Fibroblast of lung (primary cell): Measurements from ENCODE around the gene UCKL1. TPM values are rescaled to one million over a fixed set of nuclear protein-coding genes. Genes with fewer than 3 reads are reported as not detected.

ENCODE experiments used
- DNase-seq, 2 donors: peaks; one replicate each; pipeline versions ENCODE4 v3.0.0 to v3.0.0-alpha.2; 2010; ENCODE audit warnings: low read depth in 2 of 2
- H2AFZ ChIP-seq: 2 replicates; pipeline ENCODE4 v1.5.1; 2012; ENCODE audit warnings: low read length, control low read depth, inconsistent platforms
- H3K27ac ChIP-seq: 2 replicates; pipeline ENCODE4 v1.5.1; 2011; ENCODE audit warnings: low read length, control low read depth; ENCODE audit not compliant: insufficient read depth
- H3K27me3 ChIP-seq: 2 replicates; pipeline ENCODE4 v1.5.1; 2011; ENCODE audit warnings: mild to moderate bottlenecking, low read length; ENCODE audit not compliant: control insufficient read depth, insufficient read depth
- H3K36me3 ChIP-seq: 2 replicates; pipeline ENCODE4 v1.5.1; 2011; ENCODE audit warnings: low read length; ENCODE audit not compliant: control insufficient read depth, insufficient read depth
- H3K4me1 ChIP-seq: 2 replicates; pipeline ENCODE4 v1.5.1; 2011; ENCODE audit warnings: low read length; ENCODE audit not compliant: control insufficient read depth, insufficient read depth; ENCODE audit errors: extremely low read depth
- H3K4me2 ChIP-seq: 2 replicates; pipeline ENCODE4 v1.5.1; 2011; ENCODE audit warnings: low read length, control low read depth; ENCODE audit not compliant: insufficient read depth; ENCODE audit errors: extremely low read depth
- H3K4me3 ChIP-seq, 4 experiments: fragments of 200-600 bp in 1 of 4; sonication (generic) in 1 of 4; replicated peaks in 1 of 4; 2 replicates each; pipeline ENCODE4 v1.5.1; 2011 to 2016; ENCODE audit warnings: low read length in 4 of 4, low read depth in 3 of 4, mild to moderate bottlenecking in 3 of 4, control low read depth in 2 of 4, inconsistent platforms in 1 of 4, mixed read lengths in 1 of 4; ENCODE audit not compliant: insufficient read depth in 1 of 4; ENCODE audit errors: control extremely low read depth in 1 of 4
- H3K79me2 ChIP-seq: 2 replicates; pipeline ENCODE4 v1.5.1; 2012; ENCODE audit warnings: mild to moderate bottlenecking, low read length, inconsistent platforms; ENCODE audit not compliant: control insufficient read depth, insufficient read depth
- H3K9ac ChIP-seq: 2 replicates; pipeline ENCODE4 v1.5.1; 2011; ENCODE audit warnings: mild to moderate bottlenecking, low read length, control low read depth; ENCODE audit not compliant: insufficient read depth
- H3K9me3 ChIP-seq: 2 replicates; pipeline ENCODE4 v1.5.1; 2012; ENCODE audit warnings: low read depth, low read length; ENCODE audit not compliant: control insufficient read depth, insufficient read depth
- H4K20me1 ChIP-seq: 2 replicates; pipeline ENCODE4 v1.5.1; 2011; ENCODE audit warnings: low read length; ENCODE audit not compliant: control insufficient read depth, insufficient read depth; ENCODE audit errors: extremely low read depth
- EZH2 ChIP-seq: IDR thresholded peaks from 2 replicates; pipeline ENCODE4 v1.5.1; 2012; ENCODE audit warnings: low read length, control low read depth, mild to moderate bottlenecking; ENCODE audit errors: missing control alignments
- polyA plus RNA-seq, 2 donors: library from polyadenylated mRNA; depleted of rRNA in 1 of 2; stranded (reverse) in 1 of 2; unstranded in 1 of 2; fragments of >200 nt; gene quantifications; 2 replicates each; pipeline ENCODE4 v1.2.1, GENCODE V29; 2011 to 2012; ENCODE audit warnings: missing spikeins in 1 of 2
- total RNA-seq: library from RNA; depleted of rRNA; stranded (reverse); fragments of >200 nt; gene quantifications from 2 replicates; pipeline ENCODE4 v1.2.1, GENCODE V29; 2014
- TF ChIP-seq, protein P1 (sequence below), 2 donors: IDR thresholded peaks in 1 of 2; conservative IDR thresholded peaks in 1 of 2; 1 replicate in 1 of 2; 2 replicates in 1 of 2; pipeline ENCODE4 v1.5.1; 2011 to 2012; ENCODE audit warnings: low read length in 2 of 2, control low read depth in 1 of 2, inconsistent platforms in 1 of 2, low read depth in 1 of 2, mild to moderate bottlenecking in 1 of 2

Gene UCKL1
- total and polyA plus RNA-seq, 2 donors (not counting 1 experiment from before 2014, with no cell fraction given), result 16.4 to 27.9 TPM

DNA sequence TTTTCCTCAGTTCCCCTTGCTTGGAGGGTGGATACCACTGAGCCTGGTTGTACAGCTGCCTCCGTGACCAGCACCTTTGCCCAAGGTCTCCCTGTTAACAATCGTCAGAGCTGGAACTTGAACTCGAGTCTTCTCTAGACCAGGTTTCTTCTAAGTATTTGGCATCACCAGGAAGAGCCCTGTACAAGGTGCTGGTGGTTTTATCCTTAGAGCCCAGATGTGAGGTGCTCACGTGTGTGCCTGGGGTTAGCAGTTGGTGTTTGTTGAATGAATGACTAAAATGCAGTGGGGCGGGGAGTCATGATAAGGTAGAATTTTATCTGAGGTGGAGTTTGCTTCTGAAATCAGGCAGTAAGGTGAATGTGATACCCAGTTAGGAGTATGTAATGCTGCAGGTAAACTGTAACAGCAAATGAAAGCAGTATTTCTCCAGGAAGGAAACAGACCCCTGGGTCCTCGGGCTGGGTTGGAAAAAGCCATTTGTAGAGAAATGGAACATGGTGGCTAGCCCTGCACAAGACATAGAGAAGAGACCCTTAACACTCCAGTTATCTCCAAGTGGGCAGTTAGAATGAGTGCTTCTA, 58.1 kb downstream of the UCKL1 start:
- Histone ChIP-seq H3K4me1 (peaks cover 4% of the 10 kb centered on the region), H3K27ac (no peak overlapping the region), H3K4me2 (no peak overlapping the region)

DNA sequence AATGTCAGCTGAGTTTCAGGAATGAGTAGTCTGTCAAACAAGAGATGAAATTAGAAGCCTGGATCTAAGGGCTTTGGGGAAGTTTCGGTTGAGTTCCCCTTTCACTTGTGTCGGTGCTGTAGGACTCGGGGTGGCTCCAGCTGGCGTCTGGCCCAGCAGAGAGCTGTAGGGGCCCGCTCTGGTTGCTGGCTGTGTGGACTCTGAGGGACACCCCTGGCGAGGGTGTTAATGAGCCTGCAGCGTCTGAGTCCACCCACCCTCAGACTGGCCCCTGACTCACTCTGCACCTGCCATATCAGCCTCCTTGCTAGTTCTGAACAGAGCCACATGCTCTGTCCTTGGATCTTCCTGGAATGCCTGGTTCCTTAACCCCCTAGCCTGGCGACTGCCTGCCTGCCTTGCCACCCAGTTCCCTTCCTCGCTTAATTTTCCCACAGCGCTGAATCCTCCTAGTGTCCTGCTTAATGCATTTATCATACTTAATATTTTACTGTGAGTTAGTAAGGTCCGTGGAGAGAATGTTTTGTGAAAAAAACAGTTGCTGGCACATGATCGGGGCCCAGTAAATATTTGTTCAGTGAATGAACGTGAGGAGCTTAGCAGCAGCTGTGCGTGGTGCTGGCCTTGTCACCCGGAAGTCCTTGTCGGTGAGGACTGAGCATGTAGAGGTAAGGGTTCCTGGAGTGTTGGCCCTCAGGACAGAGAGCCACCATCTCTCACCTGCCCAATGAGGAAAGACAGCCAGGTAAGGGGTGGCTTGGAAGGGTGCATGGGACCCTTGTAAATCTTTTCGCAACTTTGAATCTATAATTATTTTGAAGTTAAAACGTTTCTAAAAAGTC, 59.7 kb downstream of the UCKL1 start:
- no peak for TF ChIP-seq EZH2
- TF ChIP-seq, protein P1, sequence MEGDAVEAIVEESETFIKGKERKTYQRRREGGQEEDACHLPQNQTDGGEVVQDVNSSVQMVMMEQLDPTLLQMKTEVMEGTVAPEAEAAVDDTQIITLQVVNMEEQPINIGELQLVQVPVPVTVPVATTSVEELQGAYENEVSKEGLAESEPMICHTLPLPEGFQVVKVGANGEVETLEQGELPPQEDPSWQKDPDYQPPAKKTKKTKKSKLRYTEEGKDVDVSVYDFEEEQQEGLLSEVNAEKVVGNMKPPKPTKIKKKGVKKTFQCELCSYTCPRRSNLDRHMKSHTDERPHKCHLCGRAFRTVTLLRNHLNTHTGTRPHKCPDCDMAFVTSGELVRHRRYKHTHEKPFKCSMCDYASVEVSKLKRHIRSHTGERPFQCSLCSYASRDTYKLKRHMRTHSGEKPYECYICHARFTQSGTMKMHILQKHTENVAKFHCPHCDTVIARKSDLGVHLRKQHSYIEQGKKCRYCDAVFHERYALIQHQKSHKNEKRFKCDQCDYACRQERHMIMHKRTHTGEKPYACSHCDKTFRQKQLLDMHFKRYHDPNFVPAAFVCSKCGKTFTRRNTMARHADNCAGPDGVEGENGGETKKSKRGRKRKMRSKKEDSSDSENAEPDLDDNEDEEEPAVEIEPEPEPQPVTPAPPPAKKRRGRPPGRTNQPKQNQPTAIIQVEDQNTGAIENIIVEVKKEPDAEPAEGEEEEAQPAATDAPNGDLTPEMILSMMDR (conservative IDR thresholded peaks at IDR 0.05 in 1 of 2, IDR thresholded peaks at IDR 0.05 in 1 of 2; ENCODE audit: low read depth in 1 of 2, low read length in 2 of 2), result no peak
- Histone ChIP-seq H3K27me3 (no peaks in the 10 kb centered on the region), H3K4me3 (peak overlapping the region; percentile 64 to 94 (median 72)), H3K27ac (peak overlapping the region; percentile 73), H2AFZ (no peak overlapping the region), H3K79me2 (peaks cover 56% of the 10 kb centered on the region), H3K36me3 (peaks cover 10% of the 10 kb centered on the region), H3K4me2 (peak overlapping the region; percentile 97), H3K9me3 (no peaks in the 10 kb centered on the region), H3K9ac (peak overlapping the region; percentile 51), H3K4me1 (peaks cover 4% of the 10 kb centered on the region), H4K20me1 (peaks cover 3% of the 10 kb centered on the region)
- DNase-seq, result peak; percentile 20 to 41

More for the DNA sequence above, 58.1 kb downstream of the UCKL1 start:
- no peak overlapping the region for H3K4me3 ChIP-seq
- H3K79me2 ChIP-seq, result peaks cover 64% of the 10 kb centered on the region
- TF ChIP-seq, protein P1 (conservative IDR thresholded peaks at IDR 0.05 in 1 of 2, IDR thresholded peaks at IDR 0.05 in 1 of 2; ENCODE audit: low read depth in 1 of 2, low read length in 2 of 2), result no peak
- no peak for TF ChIP-seq EZH2
- no peak for DNase-seq
- H2AFZ ChIP-seq, result no peak overlapping the region
- H3K9me3 ChIP-seq, result no peaks in the 10 kb centered on the region
- H3K36me3 ChIP-seq, result peaks cover 6% of the 10 kb centered on the region
- no peaks in the 10 kb centered on the region for H3K27me3 ChIP-seq
- no peak overlapping the region for H3K9ac ChIP-seq
- H4K20me1 ChIP-seq, result peaks cover 3% of the 10 kb centered on the region

DNA sequence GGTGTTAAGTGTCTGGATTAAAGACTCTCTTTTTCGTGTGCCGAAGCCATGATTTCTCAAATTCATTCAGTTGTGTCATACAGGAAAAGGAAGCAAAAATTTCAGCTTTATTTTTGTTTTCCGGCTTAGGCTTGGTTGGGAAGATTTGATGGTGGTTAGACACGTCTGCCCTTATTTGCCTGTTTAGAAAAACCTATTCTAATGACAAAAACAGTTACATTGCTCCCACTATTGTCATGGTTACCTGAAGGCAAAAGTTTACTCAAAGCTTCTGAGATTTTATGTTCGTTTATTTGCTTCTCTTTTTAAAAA, 60.3 kb downstream of the UCKL1 start:
- no peaks in the 10 kb centered on the region for H3K27me3 ChIP-seq
- DNase-seq, result peak; percentile 11 to 25
- no peak for TF ChIP-seq EZH2
- TF ChIP-seq, protein P1 (conservative IDR thresholded peaks at IDR 0.05 in 1 of 2, IDR thresholded peaks at IDR 0.05 in 1 of 2; ENCODE audit: low read depth in 1 of 2, low read length in 2 of 2), result no peak
- peak overlapping the region; percentile 51 for H3K9ac ChIP-seq
- peaks cover 50% of the 10 kb centered on the region for H3K79me2 ChIP-seq
- H2AFZ ChIP-seq, result no peak overlapping the region
- peak overlapping the region; percentile 73 for H3K27ac ChIP-seq
- peak overlapping the region; percentile 64 to 94 (median 72) for H3K4me3 ChIP-seq
- H3K36me3 ChIP-seq, result peaks cover 15% of the 10 kb centered on the region
- peaks cover 3% of the 10 kb centered on the region for H4K20me1 ChIP-seq
- peaks cover 4% of the 10 kb centered on the region for H3K4me1 ChIP-seq
- H3K9me3 ChIP-seq, result no peaks in the 10 kb centered on the region
- peak overlapping the region; percentile 97 for H3K4me2 ChIP-seq
